Activated CD4-positive, alpha-beta memory T cell treated with anti-CD3 and anti-CD28 coated beads, Interleukin-2, amount 10 ng/mL, durations not matched to agents 7 days and 5 days (primary cell): ENCODE measurements around the gene JMJD1C. TPM values are rescaled to one million over a fixed set of nuclear protein-coding genes. Genes with fewer than 3 reads are reported as not detected.

ENCODE experiments used
- CTCF ChIA-PET: fragments of 350-600 bp; sonication (Branson Sonifier 250); formaldehyde crosslinking; loops from one replicate; lab custom pipeline; 2021; ENCODE audit warnings: antibody characterized with exemption, inconsistent platforms; lab: Charles Lee
- POLR2A ChIA-PET: fragments of 350-600 bp; sonication (Branson Sonifier 250); formaldehyde crosslinking; loops from one replicate; lab custom pipeline; 2021; ENCODE audit warnings: antibody characterized with exemption; lab: Charles Lee
- DNase-seq: peaks from one replicate; pipeline ENCODE4 v3.0.0-alpha.2; 2020
- H3K27ac Mint-ChIP-seq: one replicate; pipeline ENCODE4 v1.8.0; 2021; ENCODE audit warnings: mild to moderate bottlenecking, mixed read lengths
- H3K27me3 Mint-ChIP-seq: one replicate; pipeline ENCODE4 v1.8.0; 2021; ENCODE audit warnings: mixed read lengths
- H3K36me3 Mint-ChIP-seq: one replicate; pipeline ENCODE4 v1.8.0; 2021; ENCODE audit warnings: low read depth, mixed read lengths
- H3K4me1 Mint-ChIP-seq: one replicate; pipeline ENCODE4 v1.8.0; 2021; ENCODE audit warnings: mixed read lengths
- H3K4me3 Mint-ChIP-seq: one replicate; pipeline ENCODE4 v1.8.0; 2021; ENCODE audit warnings: mild to moderate bottlenecking, mixed read lengths
- H3K9me3 Mint-ChIP-seq: one replicate; pipeline ENCODE4 v1.8.0; 2021; ENCODE audit warnings: mixed read lengths
- total RNA-seq, 2 experiments: library from RNA; stranded (reverse); gene quantifications; one replicate each; pipeline ENCODE4 v1.2.3, GENCODE V29; 2021

JMJD1C gene
- total RNA-seq, 2 experiments from 2014 or later = 65.6 to 66.8 TPM

DNA sequence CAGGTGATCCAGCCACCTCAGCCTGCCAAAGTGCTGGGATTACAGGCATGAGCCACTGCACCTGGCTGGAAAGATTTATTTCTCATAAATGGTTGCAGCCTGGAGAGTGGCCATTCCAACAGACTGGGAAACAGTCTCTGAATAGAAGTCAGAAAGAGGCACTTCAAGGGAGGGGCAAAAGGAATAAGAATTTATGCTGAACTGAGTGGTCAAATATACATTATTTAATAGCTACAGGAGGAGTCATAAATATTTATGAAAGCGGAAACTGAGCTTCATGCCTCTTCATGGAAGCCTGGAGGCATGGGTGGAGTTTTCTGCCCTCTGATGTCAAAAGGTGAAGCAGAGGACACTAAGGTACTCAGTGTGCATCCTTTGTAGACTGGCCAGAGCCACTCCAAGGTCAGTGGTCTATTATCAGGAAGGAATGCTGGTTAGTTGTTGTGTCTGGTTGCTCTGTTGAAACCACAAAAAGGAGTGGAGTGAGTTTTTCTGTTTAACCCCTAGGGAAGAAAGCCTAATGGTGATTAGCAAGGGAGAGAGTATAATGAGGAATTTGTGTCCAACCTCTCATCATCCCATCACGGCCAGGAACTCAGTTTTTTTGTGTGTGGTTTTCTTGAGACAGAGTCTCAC lies 341.9 kb downstream of the JMJD1C start:
- CTCF ChIA-PET = no interaction called here
- no peak for DNase-seq
- Mint-ChIP-seq H3K4me1 (no peaks in the 10 kb centered on the region), H3K4me3 (no peak overlapping the region), H3K36me3 (no peaks in the 10 kb centered on the region), H3K27ac (no peak overlapping the region), H3K27me3 (peaks cover 3% of the 10 kb centered on the region), H3K9me3 (no peaks in the 10 kb centered on the region)
- POLR2A ChIA-PET = no interaction called here

GRCh38 chr10:63120554-63120953 lies 345.2 kb downstream of the JMJD1C start:
- H3K4me3 Mint-ChIP-seq = no peak overlapping the region
- ChIA-PET CTCF (no interaction called here), POLR2A (interaction anchor here (0.6 kb wide), 1 partner anchor 14 kb away, joined by 3 read pairs; no protein-coding TSS in a partner anchor)
- no peaks in the 10 kb centered on the region for H3K36me3 Mint-ChIP-seq
- H3K27ac Mint-ChIP-seq = no peak overlapping the region
- H3K4me1 Mint-ChIP-seq = no peaks in the 10 kb centered on the region
- peaks cover 3% of the 10 kb centered on the region for H3K27me3 Mint-ChIP-seq
- DNase-seq = no peak
- no peaks in the 10 kb centered on the region for H3K9me3 Mint-ChIP-seq

- ChIA-PET CTCF (no interaction called here), POLR2A (interaction anchor here (0.6 kb wide), 1 partner anchor 14 kb away, joined by 3 read pairs; the partner anchor contains the start of gene NRBF2)
- H3K4me1 Mint-ChIP-seq = no peaks in the 10 kb centered on the region
- H3K27ac Mint-ChIP-seq = no peak overlapping the region
- no peak for DNase-seq
- no peaks in the 10 kb centered on the region for H3K9me3 Mint-ChIP-seq
- H3K27me3 Mint-ChIP-seq = peaks cover 10% of the 10 kb centered on the region
- no peaks in the 10 kb centered on the region for H3K36me3 Mint-ChIP-seq
- no peak overlapping the region for H3K4me3 Mint-ChIP-seq
Observed at GRCh38 chr10:63119041-63119440, 346.7 kb downstream of the JMJD1C start.

Other genes with a start within 250 kb of the JMJD1C start
- 10 to 100 TPM; 22.8 to 26.9 TPM for gene REEP3, start 55.4 kb upstream of the JMJD1C start, total RNA-seq